HepG2 (cell line): ENCODE measurements around the gene KL. TPM values are rescaled to one million over a fixed set of nuclear protein-coding genes. Genes with fewer than 3 reads are reported as not detected.

Experiments
- ATAC-seq: fragments of 200-7000 bp; cut with Tn5 transposase; 3 replicates; pipeline ENCODE4 v1.9.1; 2020; ENCODE audit warnings: mild to moderate bottlenecking, moderate library complexity
- BruUV-seq: library from RNA; stranded (reverse); fragments of 400-500 nt; replicated peaks from 2 replicates; lab custom pipeline; 2021; lab: Mats Ljungman, UMichigan
- CTCF ChIA-PET: fragments of 300-600 bp; formaldehyde crosslinking; extraction: SDS; loops from one replicate; lab custom pipeline; 2021; ENCODE audit warnings: low total read pairs, inconsistent platforms, low intra/inter-chr PET ratio; lab: Yijun Ruan, JAX
- POLR2A ChIA-PET: fragments of 350-600 bp; sonication (Branson Sonifier 250); formaldehyde crosslinking; loops from one replicate; lab custom pipeline; 2020; ENCODE audit warnings: antibody characterized with exemption, inconsistent platforms; lab: Yijun Ruan, JAX
- DNase-seq: peaks from one replicate; pipeline ENCODE4 v3.0.0-alpha.2; 2015; ENCODE audit warnings: low spot score
- FAIRE-seq: peaks from 3 replicates; lab custom pipeline; 2011; peaks lifted over from hg19 to GRCh38; lab: Jason Lieb, UNC
- H2AFZ ChIP-seq: one replicate; pipeline ENCODE4 v1.6.1; 2011; ENCODE audit warnings: low read length, inconsistent platforms
- H3K27ac ChIP-seq: fragments of 300-600 bp; 3 replicates; pipeline ENCODE4 v1.8.0; 2011; ENCODE audit warnings: mixed run types, mild to moderate bottlenecking, mixed read lengths, low read length, inconsistent platforms; ENCODE audit not compliant: insufficient read depth; ENCODE audit errors: extremely low read length
- H3K27me3 ChIP-seq, 2 experiments: fragments of 200-600 bp in 1 of 2; 2 replicates in 1 of 2; 3 replicates in 1 of 2; pipeline versions ENCODE4 v1.6.0 to v1.8.0; 2011; ENCODE audit warnings: low read length in 2 of 2, mild to moderate bottlenecking in 2 of 2, moderate library complexity in 2 of 2, inconsistent platforms in 1 of 2; ENCODE audit not compliant: insufficient read depth in 2 of 2, control insufficient read depth in 1 of 2
- H3K36me3 ChIP-seq, 2 experiments: fragments of 200-600 bp in 1 of 2; replicated peaks in 1 of 2; 2 replicates in 1 of 2; 3 replicates in 1 of 2; pipeline versions ENCODE4 v1.5.1 to v1.8.0; 2011; ENCODE audit warnings: low read length in 2 of 2, inconsistent platforms in 1 of 2; ENCODE audit not compliant: insufficient read depth in 2 of 2, control insufficient read depth in 1 of 2
- H3K4me1 ChIP-seq: 2 replicates; pipeline ENCODE4 v1.5.1; 2012; ENCODE audit warnings: low read length, inconsistent platforms; ENCODE audit not compliant: insufficient read depth
- H3K4me2 ChIP-seq: 2 replicates; pipeline ENCODE4 v1.6.0; 2011; ENCODE audit warnings: low read depth, low read length, inconsistent platforms
- H3K4me3 ChIP-seq, 3 experiments: fragments of 200-600 bp in 1 of 3; sonication (generic), shearing (Covaris generic) in 1 of 3; replicated peaks in 1 of 3; 2 replicates each; pipeline ENCODE4 v1.5.1; 2011 to 2016; ENCODE audit warnings: low read length in 3 of 3, inconsistent platforms in 2 of 3, low read depth in 2 of 3, mild to moderate bottlenecking in 2 of 3, control low read depth in 1 of 3, mixed read lengths in 1 of 3; ENCODE audit not compliant: insufficient read depth in 1 of 3
- H3K79me2 ChIP-seq: one replicate; pipeline ENCODE4 v1.6.1; 2011; ENCODE audit warnings: low read length, inconsistent platforms; ENCODE audit not compliant: insufficient read depth
- H3K9ac ChIP-seq: 2 replicates; pipeline ENCODE4 v1.6.0; 2011; ENCODE audit warnings: mild to moderate bottlenecking, low read depth, low read length, inconsistent platforms; ENCODE audit not compliant: insufficient read depth
- H3K9me3 ChIP-seq: 2 replicates; pipeline ENCODE4 v1.5.1; 2012; ENCODE audit warnings: mild to moderate bottlenecking, low read length
- H4K20me1 ChIP-seq: 2 replicates; pipeline ENCODE4 v1.6.0; 2011; ENCODE audit warnings: inconsistent platforms, mild to moderate bottlenecking, low read length, moderate library complexity; ENCODE audit not compliant: insufficient read depth
- HOMEZ ChIP-seq: IDR thresholded peaks from 2 replicates; pipeline ENCODE4 v1.6.1; 2016; ENCODE audit warnings: low read depth
- NONO ChIP-seq, 2 experiments: fragments of 450-650 bp in 1 of 2; sonication (generic) in 1 of 2; formaldehyde crosslinking in 1 of 2; IDR thresholded peaks in 1 of 2; conservative IDR thresholded peaks in 1 of 2; 2 replicates each; pipeline versions ENCODE4 v1.6.1 to v1.8.0; 2017 to 2022; ENCODE audit warnings: mild to moderate bottlenecking in 1 of 2, missing genetic modification reagents in 1 of 2, moderate library complexity in 1 of 2
- WGBS: methylation state at CpG from one replicate; pipeline ENCODE4 v1.1.6; 2017; ENCODE audit warnings: low lambda C conversion rate; 5-methylcytosine and 5-hydroxymethylcytosine counted together
- in situ Hi-C: cut with HindIII; loops from 2 replicates; pipeline ENCODE4 v1.10.0; 2017; ENCODE audit warnings: low pct_unique_long_range_greater_than_20kb; ENCODE audit not compliant: extremely low pct_ligation_motif_present
- intact Hi-C: fragments of 100-400 bp; cut with micrococcal nuclease; formaldehyde crosslinking; loops from one replicate; pipeline ENCODE4 v1.10.0; 2022; ENCODE audit not compliant: unreplicated experiment
- polyA plus RNA-seq, 8 experiments: library from polyadenylated mRNA; depleted of rRNA in 3 of 8; stranded (reverse) in 7 of 8; unstranded in 1 of 8; fragments of >200 nt; fragmentation: Illumina TruSeq in 4 of 8; extraction: Trizol in 4 of 8; gene quantifications; 2 replicates each; pipeline versions ENCODE4 v1.2.1 to v1.2.3, GENCODE V29; 2011 to 2016; ENCODE audit warnings: low read depth in 4 of 8, missing spikeins in 1 of 8, mixed read lengths in 1 of 8; ENCODE audit not compliant: insufficient read depth in 1 of 8
- total RNA-seq, 5 experiments: library from RNA; depleted of rRNA; stranded (reverse); fragments of >200 nt; fragmentation: Illumina TruSeq; extraction: Trizol; gene quantifications; 2 replicates each; pipeline ENCODE4 v1.2.3, GENCODE V29; 2016; ENCODE audit warnings: low read depth in 1 of 5
- TF ChIP-seq, protein P1 (sequence below): sonication (generic); formaldehyde crosslinking; IDR thresholded peaks from 2 replicates; pipeline ENCODE4 v1.4.0; 2020; ENCODE audit warnings: missing genetic modification reagents
- TF ChIP-seq, protein P2 (sequence below): sonication (generic); formaldehyde crosslinking; IDR thresholded peaks from 2 replicates; pipeline ENCODE4 v1.4.0; 2020; ENCODE audit warnings: mild to moderate bottlenecking, missing genetic modification reagents, borderline replicate concordance

Gene KL
- total and polyA plus RNA-seq, 2 of the 13 experiments (the other 11 are each of a cell fraction or from before 2014, with no cell fraction given), result not detected

DNA sequence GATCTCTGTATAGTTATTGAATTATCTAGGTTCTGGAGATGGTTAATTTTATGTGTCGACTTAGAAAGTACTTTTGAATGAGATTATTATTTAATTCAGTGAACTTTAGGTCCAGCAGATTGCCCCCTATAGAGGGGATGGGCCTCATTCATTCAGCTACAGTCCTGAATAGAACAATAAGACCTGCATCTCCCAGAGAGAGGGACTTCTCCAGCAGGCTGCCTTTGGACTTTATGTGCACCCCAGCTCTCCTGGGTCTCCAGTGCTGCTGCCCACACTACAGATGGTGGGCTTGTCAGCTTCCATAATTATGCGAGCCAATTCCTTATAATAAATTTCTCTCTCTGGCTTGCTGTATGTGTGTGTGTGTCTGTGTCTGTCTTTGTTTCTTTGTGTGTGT, 39.3 kb upstream of the KL start:
- Histone ChIP-seq H3K27me3 (no peaks in the 10 kb centered on the region), H3K79me2 (no peaks in the 10 kb centered on the region), H4K20me1 (no peaks in the 10 kb centered on the region), H3K9ac (no peak overlapping the region)
- 50% methylated on average over 2 of the region's 2 CpGs for WGBS
- FAIRE-seq, result no peak
- TF ChIP-seq, protein P1, sequence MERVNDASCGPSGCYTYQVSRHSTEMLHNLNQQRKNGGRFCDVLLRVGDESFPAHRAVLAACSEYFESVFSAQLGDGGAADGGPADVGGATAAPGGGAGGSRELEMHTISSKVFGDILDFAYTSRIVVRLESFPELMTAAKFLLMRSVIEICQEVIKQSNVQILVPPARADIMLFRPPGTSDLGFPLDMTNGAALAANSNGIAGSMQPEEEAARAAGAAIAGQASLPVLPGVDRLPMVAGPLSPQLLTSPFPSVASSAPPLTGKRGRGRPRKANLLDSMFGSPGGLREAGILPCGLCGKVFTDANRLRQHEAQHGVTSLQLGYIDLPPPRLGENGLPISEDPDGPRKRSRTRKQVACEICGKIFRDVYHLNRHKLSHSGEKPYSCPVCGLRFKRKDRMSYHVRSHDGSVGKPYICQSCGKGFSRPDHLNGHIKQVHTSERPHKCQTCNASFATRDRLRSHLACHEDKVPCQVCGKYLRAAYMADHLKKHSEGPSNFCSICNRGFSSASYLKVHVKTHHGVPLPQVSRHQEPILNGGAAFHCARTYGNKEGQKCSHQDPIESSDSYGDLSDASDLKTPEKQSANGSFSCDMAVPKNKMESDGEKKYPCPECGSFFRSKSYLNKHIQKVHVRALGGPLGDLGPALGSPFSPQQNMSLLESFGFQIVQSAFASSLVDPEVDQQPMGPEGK (CRISPR knock-in tag), result no peak
- no peak for TF ChIP-seq HOMEZ (CRISPR knock-in tag)
- TF ChIP-seq, all 625 proteins: peak for 0
- ChIA-PET POLR2A (no interaction called here), CTCF (no interaction called here)
- H3K27ac ChIP-seq, result no peak overlapping the region
- intact Hi-C loops, result no loop called here
- H3K4me1 ChIP-seq, result peaks cover 11% of the 10 kb centered on the region
- BruUV-seq, result no TSS peak
- H3K4me2 ChIP-seq, result no peak overlapping the region
- DNase-seq, result no peak
- ATAC-seq, result no peak
- in situ Hi-C loops, result no loop called here
- H2AFZ ChIP-seq, result no peak overlapping the region
- no peaks in the 10 kb centered on the region for H3K9me3 ChIP-seq
- H3K4me3 ChIP-seq, result no peak overlapping the region
- no peaks in the 10 kb centered on the region for H3K36me3 ChIP-seq

- CTCF ChIA-PET, result no interaction called here
- H3K36me3 ChIP-seq, result no peaks in the 10 kb centered on the region
- TF ChIP-seq NONO (IDR thresholded peaks at IDR 0.05) (0 out of 2 replicates have a peak, but pooled peaks have one; percentile 36), NONO (CRISPR knock-in tag; conservative IDR thresholded peaks at IDR 0.05) (no peak)
- TF ChIP-seq, protein P2, sequence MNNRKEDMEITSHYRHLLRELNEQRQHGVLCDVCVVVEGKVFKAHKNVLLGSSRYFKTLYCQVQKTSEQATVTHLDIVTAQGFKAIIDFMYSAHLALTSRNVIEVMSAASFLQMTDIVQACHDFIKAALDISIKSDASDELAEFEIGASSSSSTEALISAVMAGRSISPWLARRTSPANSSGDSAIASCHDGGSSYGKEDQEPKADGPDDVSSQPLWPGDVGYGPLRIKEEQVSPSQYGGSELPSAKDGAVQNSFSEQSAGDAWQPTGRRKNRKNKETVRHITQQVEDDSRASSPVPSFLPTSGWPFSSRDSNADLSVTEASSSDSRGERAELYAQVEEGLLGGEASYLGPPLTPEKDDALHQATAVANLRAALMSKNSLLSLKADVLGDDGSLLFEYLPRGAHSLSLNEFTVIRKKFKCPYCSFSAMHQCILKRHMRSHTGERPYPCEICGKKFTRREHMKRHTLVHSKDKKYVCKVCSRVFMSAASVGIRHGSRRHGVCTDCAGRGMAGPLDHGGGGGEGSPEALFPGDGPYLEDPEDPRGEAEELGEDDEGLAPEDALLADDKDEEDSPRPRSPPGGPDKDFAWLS (CRISPR knock-in tag), result no peak
Observed at GRCh38 chr13:32977321-32977720, 38.9 kb upstream of the KL start.

More at GRCh38 chr13:32977321-32977720, 38.9 kb upstream of the KL start:
- Histone ChIP-seq H3K4me2 (no peak overlapping the region), H3K27ac (no peak overlapping the region), H3K9me3 (no peaks in the 10 kb centered on the region), H3K79me2 (no peaks in the 10 kb centered on the region), H3K4me1 (peaks cover 11% of the 10 kb centered on the region), H3K4me3 (no peak overlapping the region), H3K27me3 (no peaks in the 10 kb centered on the region), H3K9ac (no peak overlapping the region), H2AFZ (no peak overlapping the region), H4K20me1 (no peaks in the 10 kb centered on the region)
- FAIRE-seq (no peak), ATAC-seq (no peak), DNase-seq (no peak)
- intact Hi-C loops (no loop called here), in situ Hi-C loops (no loop called here)
- WGBS, result 66% methylated on average over 7 of the region's 7 CpGs
- POLR2A ChIA-PET, result no interaction called here
- no TSS peak for BruUV-seq
